Keratinocyte (primary cell): ENCODE measurements around the gene ICE2. TPM values are rescaled to one million over a fixed set of nuclear protein-coding genes. Genes with fewer than 3 reads are reported as not detected.
A peak's percentile ranks its signal among the peaks of the same experiment; 100 is the strongest.

Experiments used
- DNase-seq: peaks from one replicate; pipeline ENCODE4 v3.0.0-alpha.2; 2011; ENCODE audit warnings: low read depth, missing footprints, low spot score
- FAIRE-seq: peaks from 2 replicates; lab custom pipeline; 2011; peaks lifted over from hg19 to GRCh38; lab: Jason Lieb, UNC
- H2AFZ ChIP-seq: 2 replicates; pipeline ENCODE4 v1.6.0; 2012; ENCODE audit warnings: low read length, control low read depth, inconsistent platforms; ENCODE audit not compliant: control insufficient read depth
- H3K27ac ChIP-seq: 2 replicates; pipeline ENCODE4 v1.5.1; 2011; ENCODE audit warnings: low read length; ENCODE audit not compliant: control insufficient read depth, insufficient read depth
- H3K27me3 ChIP-seq: 3 replicates; pipeline ENCODE4 v1.6.0; 2011; ENCODE audit warnings: low read length; ENCODE audit not compliant: control insufficient read depth, insufficient read depth; ENCODE audit errors: extremely low read depth
- H3K36me3 ChIP-seq, 2 experiments: 2 replicates in 1 of 2; 3 replicates in 1 of 2; pipeline ENCODE4 v1.5.1; 2011; ENCODE audit warnings: low read length in 2 of 2, mild to moderate bottlenecking in 1 of 2; ENCODE audit not compliant: control insufficient read depth in 2 of 2, insufficient read depth in 2 of 2; ENCODE audit errors: extremely low read depth in 1 of 2
- H3K4me1 ChIP-seq: 3 replicates; pipeline ENCODE4 v1.5.1; 2011; ENCODE audit warnings: low read length; ENCODE audit not compliant: control insufficient read depth, insufficient read depth; ENCODE audit errors: extremely low read depth
- H3K4me2 ChIP-seq: 3 replicates; pipeline ENCODE4 v1.6.0; 2011; ENCODE audit warnings: low read depth, low read length; ENCODE audit not compliant: control insufficient read depth, insufficient read depth; ENCODE audit errors: extremely low read depth
- H3K4me3 ChIP-seq, 3 experiments: fragments of 200-600 bp in 1 of 3; sonication (generic) in 1 of 3; 2 replicates in 2 of 3; 3 replicates in 1 of 3; pipeline ENCODE4 v1.5.1; 2011 to 2016; ENCODE audit warnings: low read length in 3 of 3, mild to moderate bottlenecking in 3 of 3, control low read depth in 2 of 3, inconsistent platforms in 1 of 3, low read depth in 1 of 3, mixed read lengths in 1 of 3, mixed run types in 1 of 3, moderate library complexity in 1 of 3; ENCODE audit not compliant: control insufficient read depth in 2 of 3, insufficient read depth in 2 of 3; ENCODE audit errors: extremely low read depth in 1 of 3
- H3K79me2 ChIP-seq: 2 replicates; pipeline ENCODE4 v1.6.0; 2012; ENCODE audit warnings: low read length; ENCODE audit not compliant: control insufficient read depth, insufficient read depth
- H3K9ac ChIP-seq: 3 replicates; pipeline ENCODE4 v1.6.0; 2011; ENCODE audit warnings: low read length; ENCODE audit not compliant: control insufficient read depth, insufficient read depth; ENCODE audit errors: extremely low read depth
- H3K9me1 ChIP-seq: 3 replicates; pipeline ENCODE4 v1.6.0; 2011; ENCODE audit warnings: low read length; ENCODE audit not compliant: control insufficient read depth, insufficient read depth; ENCODE audit errors: extremely low read depth
- H3K9me3 ChIP-seq: 2 replicates; pipeline ENCODE4 v1.5.1; 2012; ENCODE audit warnings: low read depth, low read length; ENCODE audit not compliant: control insufficient read depth
- H4K20me1 ChIP-seq: 3 replicates; pipeline ENCODE4 v1.6.0; 2011; ENCODE audit warnings: low read length; ENCODE audit not compliant: control insufficient read depth, insufficient read depth; ENCODE audit errors: extremely low read depth
- EZH2 ChIP-seq: IDR thresholded peaks from one replicate; pipeline ENCODE4 v1.6.1; 2012; ENCODE audit warnings: inconsistent platforms, mild to moderate bottlenecking, low read length, moderate library complexity
- dilution Hi-C: fragments of 300-500 bp; cut with MboI; formaldehyde crosslinking; loops from one replicate; pipeline ENCODE4 v1.7.0; 2020; ENCODE audit warnings: low sequenced_read_pairs; ENCODE audit not compliant: extremely low pct_ligation_motif_present
- polyA plus RNA-seq, 5 experiments: library from polyadenylated mRNA; depleted of rRNA in 3 of 5; stranded (reverse) in 3 of 5; stranded (forward) in 1 of 5; unstranded in 1 of 5; fragments of >200 nt; gene quantifications; 1 replicate in 1 of 5; 2 replicates in 3 of 5; 3 replicates in 1 of 5; pipeline versions ENCODE4 v1.2.1 to v1.2.3, GENCODE V29; 2011 to 2012; ENCODE audit warnings: missing spikeins in 2 of 5, low read depth in 1 of 5, low replicate concordance in 1 of 5
- TF ChIP-seq, protein P1 (sequence below), 3 experiments: IDR thresholded peaks in 1 of 3; conservative IDR thresholded peaks in 1 of 3; optimal IDR thresholded peaks in 1 of 3; 2 replicates in 2 of 3; 3 replicates in 1 of 3; pipeline versions ENCODE3 to v1.5.1; 2011; ENCODE audit warnings: low read length in 3 of 3, mild to moderate bottlenecking in 3 of 3, moderate library complexity in 2 of 3, control low read depth in 1 of 3, inconsistent platforms in 1 of 3; ENCODE audit not compliant: insufficient read depth in 2 of 3; ENCODE audit errors: extremely low read depth in 1 of 3

Gene ICE2
- polyA plus RNA-seq, 1 donor (not counting 4 experiments of a cell fraction or from before 2014, with no cell fraction given), result 34.1 TPM

DNA sequence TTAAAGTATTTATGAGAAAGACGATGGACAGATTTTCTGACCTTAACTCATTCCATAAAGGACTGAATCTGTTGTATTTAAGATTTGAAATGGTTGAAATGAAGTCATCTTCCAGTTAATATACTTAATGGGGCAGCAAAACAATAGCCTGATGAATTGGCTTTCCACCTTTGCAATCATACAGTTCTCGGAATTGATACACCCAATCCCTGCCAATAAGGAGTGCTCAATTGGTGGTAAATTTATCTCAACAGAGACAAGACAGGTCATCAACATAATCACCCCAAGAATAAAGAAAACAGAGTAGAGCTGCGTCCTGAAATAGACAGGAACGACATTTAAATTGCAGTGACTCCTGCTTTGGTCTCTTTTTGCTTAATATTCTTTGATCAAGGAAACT is 92.3 kb downstream of the ICE2 start:
- DNase-seq (peak; percentile 38), FAIRE-seq (no peak)
- H3K79me2 ChIP-seq, result peaks cover 91% of the 10 kb centered on the region
- dilution Hi-C loops, result no loop called here
- peaks cover 3% of the 10 kb centered on the region for H3K9me1 ChIP-seq
- no peak overlapping the region for H3K4me3 ChIP-seq
- peaks cover 26 to 71% of the 10 kb centered on the region in 2 experiments for H3K36me3 ChIP-seq
- H3K27ac ChIP-seq, result peak overlapping the region; percentile 59
- H3K27me3 ChIP-seq, result no peaks in the 10 kb centered on the region
- H3K9ac ChIP-seq, result peak overlapping the region; percentile 34
- H4K20me1 ChIP-seq, result peaks cover 88% of the 10 kb centered on the region
- no peak for TF ChIP-seq EZH2
- TF ChIP-seq, protein P1, sequence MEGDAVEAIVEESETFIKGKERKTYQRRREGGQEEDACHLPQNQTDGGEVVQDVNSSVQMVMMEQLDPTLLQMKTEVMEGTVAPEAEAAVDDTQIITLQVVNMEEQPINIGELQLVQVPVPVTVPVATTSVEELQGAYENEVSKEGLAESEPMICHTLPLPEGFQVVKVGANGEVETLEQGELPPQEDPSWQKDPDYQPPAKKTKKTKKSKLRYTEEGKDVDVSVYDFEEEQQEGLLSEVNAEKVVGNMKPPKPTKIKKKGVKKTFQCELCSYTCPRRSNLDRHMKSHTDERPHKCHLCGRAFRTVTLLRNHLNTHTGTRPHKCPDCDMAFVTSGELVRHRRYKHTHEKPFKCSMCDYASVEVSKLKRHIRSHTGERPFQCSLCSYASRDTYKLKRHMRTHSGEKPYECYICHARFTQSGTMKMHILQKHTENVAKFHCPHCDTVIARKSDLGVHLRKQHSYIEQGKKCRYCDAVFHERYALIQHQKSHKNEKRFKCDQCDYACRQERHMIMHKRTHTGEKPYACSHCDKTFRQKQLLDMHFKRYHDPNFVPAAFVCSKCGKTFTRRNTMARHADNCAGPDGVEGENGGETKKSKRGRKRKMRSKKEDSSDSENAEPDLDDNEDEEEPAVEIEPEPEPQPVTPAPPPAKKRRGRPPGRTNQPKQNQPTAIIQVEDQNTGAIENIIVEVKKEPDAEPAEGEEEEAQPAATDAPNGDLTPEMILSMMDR (optimal IDR thresholded peaks at IDR 0.05 in 1 of 3, IDR thresholded peaks at IDR 0.05 in 1 of 3, conservative IDR thresholded peaks at IDR 0.05 in 1 of 3; ENCODE audit: extremely low read depth in 1 of 3, insufficient read depth in 2 of 3, low read length in 3 of 3), result no peak
- no peaks in the 10 kb centered on the region for H3K9me3 ChIP-seq
- peak overlapping the region; percentile 49 for H3K4me2 ChIP-seq
- no peak overlapping the region for H2AFZ ChIP-seq
- H3K4me1 ChIP-seq, result peaks cover 89% of the 10 kb centered on the region

DNA sequence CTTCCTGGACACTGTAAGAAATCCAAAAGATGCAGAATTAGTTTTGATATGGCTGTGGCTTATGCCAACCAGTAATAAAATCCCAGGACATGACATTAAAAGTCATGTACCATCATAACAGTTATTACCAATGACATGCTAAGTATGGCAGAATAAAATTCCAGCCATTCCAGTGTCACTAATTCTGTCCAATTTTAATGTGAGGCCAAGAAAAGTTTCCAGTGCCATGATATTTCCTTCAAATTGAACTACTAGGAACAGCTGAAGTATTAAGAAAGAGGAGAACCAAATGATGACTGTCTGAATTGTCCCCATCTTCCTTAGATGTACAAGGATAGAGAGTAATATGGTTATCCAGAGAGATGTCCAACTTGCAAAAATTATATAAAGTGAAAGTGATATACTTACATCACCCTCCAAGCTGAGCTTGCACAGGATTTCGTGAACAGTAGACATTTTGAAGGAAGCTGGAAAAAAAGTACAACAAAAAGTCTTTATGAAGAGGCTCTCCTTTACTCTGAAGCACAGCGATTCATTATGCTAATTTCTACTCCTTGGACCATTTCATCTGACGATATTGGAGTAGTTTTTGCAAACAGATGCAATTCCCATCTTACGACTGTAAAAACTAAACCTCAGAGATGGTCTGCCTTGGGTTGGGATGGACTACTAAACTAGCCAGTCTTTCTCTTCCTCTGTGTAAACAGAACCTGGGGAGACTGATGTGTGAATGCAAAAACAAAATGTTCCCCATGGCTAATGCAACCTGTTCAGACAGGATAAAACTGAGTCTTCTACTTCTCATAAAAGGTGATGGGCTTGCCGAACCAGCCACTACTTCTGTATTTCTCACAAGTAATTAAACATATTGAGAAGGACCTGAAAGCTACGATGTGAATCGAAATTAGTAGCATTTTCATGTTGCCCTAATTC is 93.1 kb downstream of the ICE2 start:
- peak overlapping the region; percentile 49 for H3K4me2 ChIP-seq
- dilution Hi-C loops, result no loop called here
- H3K9me3 ChIP-seq, result no peaks in the 10 kb centered on the region
- peaks cover 87% of the 10 kb centered on the region for H4K20me1 ChIP-seq
- peaks cover 91% of the 10 kb centered on the region for H3K79me2 ChIP-seq
- H3K4me3 ChIP-seq, result no peak overlapping the region
- H3K4me1 ChIP-seq, result peaks cover 89% of the 10 kb centered on the region
- H3K9me1 ChIP-seq, result peaks cover 5% of the 10 kb centered on the region
- H3K9ac ChIP-seq, result no peak overlapping the region
- DNase-seq, result peak; percentile 55
- no peak overlapping the region for H2AFZ ChIP-seq
- peaks cover 26 to 71% of the 10 kb centered on the region in 2 experiments for H3K36me3 ChIP-seq
- TF ChIP-seq EZH2, result no peak
- TF ChIP-seq, protein P1 (optimal IDR thresholded peaks at IDR 0.05 in 1 of 3, IDR thresholded peaks at IDR 0.05 in 1 of 3, conservative IDR thresholded peaks at IDR 0.05 in 1 of 3; ENCODE audit: extremely low read depth in 1 of 3, insufficient read depth in 2 of 3, low read length in 3 of 3), result no peak
- H3K27me3 ChIP-seq, result no peaks in the 10 kb centered on the region
- FAIRE-seq, result peak; percentile 66
- H3K27ac ChIP-seq, result peak overlapping the region; percentile 59
